ENCODE data around the gene DENND1A. TPM values are rescaled to one million over a fixed set of nuclear protein-coding genes. Genes with fewer than 3 reads are reported as not detected.

DENND1A gene
- total RNA-seq, 1 donor from 2014 or later, result 23.0 TPM

DNA sequence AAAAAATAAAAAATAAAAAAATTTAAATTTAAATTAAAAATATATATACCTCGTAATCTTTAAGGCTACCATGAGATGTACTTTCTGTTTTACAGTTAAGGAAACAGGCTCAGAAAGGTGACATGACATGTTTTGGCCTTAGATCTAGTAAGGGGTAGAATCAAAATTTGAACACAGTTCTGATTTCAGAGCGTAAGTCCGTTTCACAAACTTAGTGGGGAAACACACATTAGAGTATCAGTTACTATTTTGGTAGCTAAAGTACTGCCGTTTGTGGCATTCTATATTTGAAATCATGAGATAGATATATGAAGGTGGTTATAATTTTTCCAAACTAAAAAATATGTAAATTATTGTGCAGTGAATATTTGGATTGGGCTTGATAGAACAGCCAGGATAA is 186.2 kb downstream of the DENND1A start:
- TF ChIP-seq, protein P1, sequence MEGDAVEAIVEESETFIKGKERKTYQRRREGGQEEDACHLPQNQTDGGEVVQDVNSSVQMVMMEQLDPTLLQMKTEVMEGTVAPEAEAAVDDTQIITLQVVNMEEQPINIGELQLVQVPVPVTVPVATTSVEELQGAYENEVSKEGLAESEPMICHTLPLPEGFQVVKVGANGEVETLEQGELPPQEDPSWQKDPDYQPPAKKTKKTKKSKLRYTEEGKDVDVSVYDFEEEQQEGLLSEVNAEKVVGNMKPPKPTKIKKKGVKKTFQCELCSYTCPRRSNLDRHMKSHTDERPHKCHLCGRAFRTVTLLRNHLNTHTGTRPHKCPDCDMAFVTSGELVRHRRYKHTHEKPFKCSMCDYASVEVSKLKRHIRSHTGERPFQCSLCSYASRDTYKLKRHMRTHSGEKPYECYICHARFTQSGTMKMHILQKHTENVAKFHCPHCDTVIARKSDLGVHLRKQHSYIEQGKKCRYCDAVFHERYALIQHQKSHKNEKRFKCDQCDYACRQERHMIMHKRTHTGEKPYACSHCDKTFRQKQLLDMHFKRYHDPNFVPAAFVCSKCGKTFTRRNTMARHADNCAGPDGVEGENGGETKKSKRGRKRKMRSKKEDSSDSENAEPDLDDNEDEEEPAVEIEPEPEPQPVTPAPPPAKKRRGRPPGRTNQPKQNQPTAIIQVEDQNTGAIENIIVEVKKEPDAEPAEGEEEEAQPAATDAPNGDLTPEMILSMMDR (IDR thresholded peaks at IDR 0.05), result no peak
- H3K36me3 ChIP-seq, result no peaks in the 10 kb centered on the region
- ATAC-seq (no peak), DNase-seq (no peak)
- H3K27ac ChIP-seq, result no peak overlapping the region
- intact Hi-C loops (cut with DNase I), result no loop called here
- H3K9me3 ChIP-seq, result no peaks in the 10 kb centered on the region
- no peaks in the 10 kb centered on the region for H3K27me3 ChIP-seq (ENCODE audit: low read depth)
- peaks cover 21% of the 10 kb centered on the region for H3K4me1 ChIP-seq
- no peak overlapping the region for H3K4me3 ChIP-seq

DNA sequence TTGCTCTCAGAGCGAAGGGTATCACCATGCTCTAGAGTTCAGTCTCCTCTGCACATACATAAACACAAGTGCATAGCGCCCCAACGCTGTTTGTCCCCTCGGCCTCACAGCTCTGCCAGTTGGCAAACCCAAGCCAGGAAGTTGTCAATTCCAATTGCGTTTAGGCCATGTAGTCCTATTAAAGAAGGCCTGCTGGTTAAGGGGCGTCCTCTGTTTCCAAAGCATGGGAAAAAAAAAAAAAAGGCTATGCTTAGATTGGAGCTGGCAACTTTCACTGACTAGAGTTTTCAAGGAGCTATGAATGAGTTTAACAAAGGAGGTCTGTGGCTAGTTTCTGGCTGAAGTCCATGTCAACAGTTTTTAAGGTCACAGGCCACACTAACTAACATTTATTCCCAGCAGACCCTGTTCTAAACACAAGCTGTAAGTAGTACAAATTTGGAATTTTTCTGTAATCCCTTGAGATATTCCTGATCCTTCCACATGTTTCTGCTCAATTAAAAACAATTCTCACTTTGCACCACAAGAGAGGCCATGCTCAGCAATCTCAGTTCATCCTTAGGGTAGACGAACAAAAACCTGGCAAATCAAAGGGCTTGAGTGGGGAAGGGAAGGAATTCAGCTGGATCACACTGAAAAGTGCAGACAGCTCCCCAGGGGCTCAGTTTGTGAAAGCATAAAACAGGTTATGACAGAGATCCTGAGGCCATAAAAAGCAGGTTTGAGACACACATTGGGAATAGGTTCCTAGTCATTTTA is 187.7 kb downstream of the DENND1A start:
- no peaks in the 10 kb centered on the region for H3K9me3 ChIP-seq
- H3K27me3 ChIP-seq (ENCODE audit: low read depth), result no peaks in the 10 kb centered on the region
- no peaks in the 10 kb centered on the region for H3K36me3 ChIP-seq
- H3K4me1 ChIP-seq, result peaks cover 21% of the 10 kb centered on the region
- TF ChIP-seq, protein P1 (IDR thresholded peaks at IDR 0.05), result no peak
- intact Hi-C loops (cut with DNase I), result no loop called here
- H3K27ac ChIP-seq, result no peak overlapping the region
- ATAC-seq (peak in 1 of 2 donors; percentile 46), DNase-seq (no peak)
- no peak overlapping the region for H3K4me3 ChIP-seq

DNA sequence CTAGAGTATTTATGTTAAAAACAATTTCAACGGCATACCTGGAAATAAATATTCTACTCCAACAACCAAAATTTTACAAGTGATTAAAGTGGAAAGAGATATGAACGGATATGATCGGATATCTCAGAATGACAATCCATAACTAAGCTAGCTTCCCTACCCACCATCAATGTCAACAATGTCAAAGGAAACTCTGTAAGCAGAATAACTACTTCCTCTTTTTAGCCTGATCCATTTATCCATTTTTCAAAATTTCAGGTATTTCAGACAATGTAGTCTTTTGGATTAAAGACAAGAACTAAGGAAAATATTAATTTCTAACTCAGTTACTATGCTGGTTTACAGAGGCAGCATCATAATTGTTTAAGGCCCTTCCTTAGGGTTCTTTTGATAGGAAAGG is 188.7 kb downstream of the DENND1A start:
- H3K9me3 ChIP-seq, result no peaks in the 10 kb centered on the region
- no peak overlapping the region for H3K4me3 ChIP-seq
- H3K27ac ChIP-seq, result no peak overlapping the region
- TF ChIP-seq, protein P1 (IDR thresholded peaks at IDR 0.05), result no peak
- ATAC-seq (no peak), DNase-seq (no peak)
- intact Hi-C loops (cut with DNase I), result no loop called here
- H3K36me3 ChIP-seq, result no peaks in the 10 kb centered on the region
- peaks cover 21% of the 10 kb centered on the region for H3K4me1 ChIP-seq
- H3K27me3 ChIP-seq (ENCODE audit: low read depth), result no peaks in the 10 kb centered on the region

DNA sequence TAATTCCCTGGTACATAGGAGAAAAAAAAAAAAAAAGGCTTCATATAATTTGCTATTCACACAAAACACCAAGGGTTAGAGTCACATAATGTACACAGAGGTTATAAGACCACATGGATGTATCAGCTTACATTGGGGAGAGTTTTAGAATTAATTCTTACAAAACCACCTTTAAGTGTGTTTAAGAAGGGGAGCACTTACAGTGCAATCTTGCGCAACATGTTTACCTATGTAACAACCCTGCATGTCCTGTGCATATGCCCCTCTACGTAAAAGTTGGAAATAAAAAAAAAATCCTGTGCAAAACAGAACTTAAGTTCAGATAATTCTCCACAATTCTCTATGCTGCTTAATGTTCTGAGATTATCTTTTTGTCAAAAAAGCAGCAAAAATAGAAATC is 190.0 kb downstream of the DENND1A start:
- Histone ChIP-seq H3K4me3 (no peak overlapping the region), H3K4me1 (peaks cover 21% of the 10 kb centered on the region), H3K36me3 (no peaks in the 10 kb centered on the region), H3K9me3 (no peaks in the 10 kb centered on the region), H3K27ac (no peak overlapping the region), H3K27me3 (ENCODE audit: low read depth) (no peaks in the 10 kb centered on the region)
- DNase-seq (no peak), ATAC-seq (no peak)
- TF ChIP-seq, protein P1 (IDR thresholded peaks at IDR 0.05), result no peak
- intact Hi-C loops (cut with DNase I), result no loop called here

DNA sequence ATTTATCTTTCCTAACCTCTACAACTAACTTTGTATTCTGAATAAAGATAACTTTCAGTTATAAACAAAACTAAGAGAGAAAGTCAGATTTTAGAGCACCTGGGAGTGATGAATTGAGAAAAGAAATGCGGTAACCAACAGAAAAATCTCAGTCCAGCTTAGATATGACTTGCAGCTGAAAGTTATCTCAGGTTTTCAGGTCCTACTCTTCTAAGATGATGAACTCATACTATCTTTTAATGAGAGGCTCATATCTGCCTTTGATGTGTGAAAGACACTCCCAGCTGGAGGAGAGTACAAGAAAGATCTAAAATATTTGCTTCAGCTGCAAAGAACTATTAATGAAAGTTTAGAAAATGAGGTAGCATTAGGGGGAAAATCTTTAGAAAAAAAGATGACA is 190.5 kb downstream of the DENND1A start:
- Histone ChIP-seq H3K4me1 (peaks cover 21% of the 10 kb centered on the region), H3K27me3 (ENCODE audit: low read depth) (no peaks in the 10 kb centered on the region), H3K27ac (no peak overlapping the region), H3K9me3 (no peaks in the 10 kb centered on the region), H3K4me3 (no peak overlapping the region), H3K36me3 (no peaks in the 10 kb centered on the region)
- TF ChIP-seq, protein P1 (IDR thresholded peaks at IDR 0.05), result no peak
- DNase-seq, result no peak
- ATAC-seq, result no peak
- intact Hi-C loops (cut with DNase I), result no loop called here

Data from lower lobe of right lung (tissue), 2 donors.